MM.1S (cell line): Measurements from ENCODE around the gene LTB4R.

ENCODE experiments used
- DNase-seq: peaks from one replicate; pipeline ENCODE4 v3.0.0-alpha.2; 2015
- H2AFZ ChIP-seq: fragments of 300-600 bp; sonication (generic); 2 replicates; pipeline ENCODE4 v1.6.0; 2016; ENCODE audit warnings: antibody characterized with exemption, low read length
- H3F3A ChIP-seq: fragments of 300-600 bp; sonication (generic); 2 replicates; pipeline ENCODE4 v1.6.1; 2016; ENCODE audit warnings: mild to moderate bottlenecking, antibody characterized with exemption, low read length, moderate library complexity, mixed read lengths; ENCODE audit not compliant: insufficient read depth
- H3K27ac ChIP-seq: fragments of 300-600 bp; sonication (generic); 2 replicates; pipeline ENCODE4 v1.5.1; 2016; ENCODE audit warnings: mild to moderate bottlenecking, low read length
- H3K27me3 ChIP-seq: fragments of 300-600 bp; sonication (generic); replicated peaks from 2 replicates; pipeline ENCODE4 v1.6.0; 2016; ENCODE audit warnings: low read length; ENCODE audit not compliant: insufficient read depth
- H3K36me3 ChIP-seq: fragments of 300-600 bp; sonication (generic); replicated peaks from 2 replicates; pipeline ENCODE4 v1.6.1; 2016; ENCODE audit warnings: mild to moderate bottlenecking, low read length, mixed read lengths; ENCODE audit not compliant: insufficient read depth
- H3K4me1 ChIP-seq: fragments of 300-600 bp; sonication (generic); 2 replicates; pipeline ENCODE4 v1.6.1; 2016; ENCODE audit warnings: low read length, mixed read lengths
- H3K4me2 ChIP-seq: fragments of 300-600 bp; sonication (generic); 2 replicates; pipeline ENCODE4 v1.6.0; 2016; ENCODE audit warnings: low read depth, low read length
- H3K4me3 ChIP-seq: fragments of 300-600 bp; sonication (generic); 2 replicates; pipeline ENCODE4 v1.5.1; 2016; ENCODE audit warnings: low read length, mixed read lengths
- H3K79me2 ChIP-seq: fragments of 300-600 bp; sonication (generic); 2 replicates; pipeline ENCODE4 v1.6.1; 2016; ENCODE audit warnings: mixed run types, low read length, mixed read lengths
- H3K9ac ChIP-seq: fragments of 300-600 bp; sonication (generic); 2 replicates; pipeline ENCODE4 v1.6.1; 2016; ENCODE audit warnings: low read length, mixed read lengths
- H3K9me2 ChIP-seq: fragments of 300-600 bp; sonication (generic); replicated peaks from 2 replicates; pipeline ENCODE4 v1.6.1; 2016; ENCODE audit warnings: mild to moderate bottlenecking, low read length, mixed read lengths; ENCODE audit not compliant: insufficient read depth
- H3K9me3 ChIP-seq: fragments of 300-600 bp; sonication (generic); replicated peaks from 2 replicates; pipeline ENCODE4 v1.6.1; 2016; ENCODE audit warnings: mild to moderate bottlenecking, low read length, mixed read lengths; ENCODE audit not compliant: insufficient read depth
- H4K20me1 ChIP-seq: fragments of 300-600 bp; sonication (generic); 2 replicates; pipeline ENCODE4 v1.6.1; 2016; ENCODE audit warnings: mild to moderate bottlenecking, low read length, moderate library complexity, mixed read lengths; ENCODE audit not compliant: insufficient read depth
- EZH2 ChIP-seq: fragments of 300-600 bp; sonication (generic); optimal IDR thresholded peaks from 2 replicates; pipeline ENCODE3; 2017; ENCODE audit warnings: low read depth, mild to moderate bottlenecking, antibody characterized with exemption, low read length, mixed read lengths
- EZH2phosphoT487 ChIP-seq: fragments of 300-600 bp; sonication (generic); IDR thresholded peaks from 2 replicates; pipeline ENCODE4 v1.6.1; 2018; ENCODE audit warnings: antibody characterized with exemption, low read length
- TF ChIP-seq, protein P1 (sequence below): fragments of 300-600 bp; sonication (generic); IDR thresholded peaks from 2 replicates; pipeline ENCODE4 v1.5.1; 2016; ENCODE audit warnings: antibody characterized with exemption, low read length, mixed read lengths

The LTB4R gene

DNA sequence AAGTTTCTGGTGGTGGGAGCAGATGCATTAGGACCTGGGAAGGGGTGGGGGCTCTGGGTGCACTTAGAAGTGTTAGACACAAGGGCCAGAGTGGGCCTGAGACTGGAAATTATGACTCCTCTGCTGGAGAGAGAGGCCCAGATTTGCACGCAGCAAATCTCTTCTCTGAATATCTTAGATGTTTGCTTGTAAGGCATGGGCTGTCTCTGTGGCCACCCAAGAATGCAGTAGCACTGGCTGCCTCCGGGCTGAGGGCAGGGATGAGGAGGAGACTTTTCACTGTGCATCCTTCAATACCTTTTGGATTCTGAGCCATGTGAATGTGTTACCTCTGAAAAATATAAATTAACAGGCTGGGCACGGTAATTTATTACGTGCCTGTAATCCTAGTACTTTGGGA is 26.0 kb upstream of the LTB4R start:
- no peaks in the 10 kb centered on the region for H3K36me3 ChIP-seq
- no peaks in the 10 kb centered on the region for H3K4me1 ChIP-seq
- no peaks in the 10 kb centered on the region for H3K27me3 ChIP-seq
- H2AFZ ChIP-seq = no peak overlapping the region
- H3K79me2 ChIP-seq = no peaks in the 10 kb centered on the region
- H3K9ac ChIP-seq = no peak overlapping the region
- no peaks in the 10 kb centered on the region for H4K20me1 ChIP-seq
- DNase-seq = no peak
- H3K9me3 ChIP-seq = no peaks in the 10 kb centered on the region
- H3F3A ChIP-seq = no peaks in the 10 kb centered on the region
- no peaks in the 10 kb centered on the region for H3K9me2 ChIP-seq
- no peak overlapping the region for H3K27ac ChIP-seq
- no peak overlapping the region for H3K4me2 ChIP-seq
- H3K4me3 ChIP-seq = no peak overlapping the region
- TF ChIP-seq EZH2 (no peak), EZH2phosphoT487 (no peak)
- TF ChIP-seq, protein P1, sequence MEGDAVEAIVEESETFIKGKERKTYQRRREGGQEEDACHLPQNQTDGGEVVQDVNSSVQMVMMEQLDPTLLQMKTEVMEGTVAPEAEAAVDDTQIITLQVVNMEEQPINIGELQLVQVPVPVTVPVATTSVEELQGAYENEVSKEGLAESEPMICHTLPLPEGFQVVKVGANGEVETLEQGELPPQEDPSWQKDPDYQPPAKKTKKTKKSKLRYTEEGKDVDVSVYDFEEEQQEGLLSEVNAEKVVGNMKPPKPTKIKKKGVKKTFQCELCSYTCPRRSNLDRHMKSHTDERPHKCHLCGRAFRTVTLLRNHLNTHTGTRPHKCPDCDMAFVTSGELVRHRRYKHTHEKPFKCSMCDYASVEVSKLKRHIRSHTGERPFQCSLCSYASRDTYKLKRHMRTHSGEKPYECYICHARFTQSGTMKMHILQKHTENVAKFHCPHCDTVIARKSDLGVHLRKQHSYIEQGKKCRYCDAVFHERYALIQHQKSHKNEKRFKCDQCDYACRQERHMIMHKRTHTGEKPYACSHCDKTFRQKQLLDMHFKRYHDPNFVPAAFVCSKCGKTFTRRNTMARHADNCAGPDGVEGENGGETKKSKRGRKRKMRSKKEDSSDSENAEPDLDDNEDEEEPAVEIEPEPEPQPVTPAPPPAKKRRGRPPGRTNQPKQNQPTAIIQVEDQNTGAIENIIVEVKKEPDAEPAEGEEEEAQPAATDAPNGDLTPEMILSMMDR = no peak

DNA sequence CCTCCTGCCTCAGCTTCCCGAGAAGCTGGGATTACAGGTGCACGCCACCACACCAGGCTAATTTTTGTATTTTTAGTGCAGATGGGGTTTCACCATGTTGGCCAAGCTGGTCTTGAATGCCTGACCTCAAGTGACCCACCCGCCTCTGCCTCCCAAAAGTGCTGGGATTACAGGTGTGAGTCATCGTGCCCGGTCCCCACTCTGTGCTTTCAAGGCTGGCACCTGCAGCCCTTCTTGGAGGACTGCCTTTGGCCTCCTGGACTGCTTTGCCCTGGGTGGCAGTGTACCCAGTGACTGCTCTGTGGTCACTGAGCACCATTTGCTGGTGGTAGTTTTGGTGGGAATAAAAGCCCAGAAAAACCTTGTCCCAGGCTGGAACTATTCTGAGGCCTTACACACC is 24.3 kb upstream of the LTB4R start:
- H3K9me3 ChIP-seq = no peaks in the 10 kb centered on the region
- H3K4me2 ChIP-seq = no peak overlapping the region
- no peak for TF ChIP-seq EZH2
- H3K9ac ChIP-seq = no peak overlapping the region
- H3K4me1 ChIP-seq = no peaks in the 10 kb centered on the region
- H3K36me3 ChIP-seq = no peaks in the 10 kb centered on the region
- no peak overlapping the region for H2AFZ ChIP-seq
- H3K79me2 ChIP-seq = no peaks in the 10 kb centered on the region
- no peak overlapping the region for H3K4me3 ChIP-seq
- DNase-seq = no peak
- no peaks in the 10 kb centered on the region for H3K27me3 ChIP-seq
- no peaks in the 10 kb centered on the region for H3K9me2 ChIP-seq
- no peaks in the 10 kb centered on the region for H3F3A ChIP-seq
- H4K20me1 ChIP-seq = no peaks in the 10 kb centered on the region
- H3K27ac ChIP-seq = no peak overlapping the region

DNA sequence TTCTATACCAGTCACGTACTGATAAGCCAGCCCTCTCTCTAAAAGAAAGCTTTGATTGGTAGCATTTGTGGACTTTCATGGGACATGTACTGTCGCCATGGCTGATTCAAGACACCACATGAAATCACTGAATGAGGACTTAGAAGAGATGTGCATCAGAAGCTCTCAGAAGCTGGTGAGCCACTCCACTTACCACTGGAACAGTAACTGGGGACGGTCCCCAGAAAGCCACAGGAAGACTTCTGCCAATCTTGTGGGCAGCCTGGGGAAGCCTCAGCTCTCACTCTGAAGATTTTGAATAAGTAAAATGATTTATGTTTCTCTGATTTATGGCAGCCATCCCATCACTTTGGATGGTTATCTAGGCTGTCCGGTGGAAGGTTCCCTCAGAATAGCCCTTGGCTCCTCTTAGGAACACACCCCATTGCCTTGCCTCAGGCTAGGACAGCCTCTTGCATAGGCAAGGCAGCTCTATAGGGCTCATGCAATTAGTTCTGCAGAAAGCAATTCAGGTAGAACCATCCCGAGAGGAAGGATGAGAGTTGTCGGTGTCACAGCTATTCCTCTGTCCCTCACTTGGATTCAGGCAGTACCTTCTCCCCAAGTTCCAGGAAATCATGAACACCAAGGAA is 21.5 kb upstream of the LTB4R start:
- Histone ChIP-seq H3K9me2 (no peaks in the 10 kb centered on the region), H3F3A (no peaks in the 10 kb centered on the region), H3K36me3 (no peaks in the 10 kb centered on the region), H2AFZ (no peak overlapping the region), H3K4me1 (no peaks in the 10 kb centered on the region), H4K20me1 (no peaks in the 10 kb centered on the region), H3K27ac (no peak overlapping the region), H3K4me3 (no peak overlapping the region), H3K27me3 (no peaks in the 10 kb centered on the region), H3K4me2 (no peak overlapping the region), H3K79me2 (no peaks in the 10 kb centered on the region), H3K9me3 (no peaks in the 10 kb centered on the region), H3K9ac (no peak overlapping the region)
- no peak for DNase-seq
- no peak for TF ChIP-seq EZH2phosphoT487
- TF ChIP-seq EZH2 = no peak
- TF ChIP-seq, protein P1 = no peak

DNA sequence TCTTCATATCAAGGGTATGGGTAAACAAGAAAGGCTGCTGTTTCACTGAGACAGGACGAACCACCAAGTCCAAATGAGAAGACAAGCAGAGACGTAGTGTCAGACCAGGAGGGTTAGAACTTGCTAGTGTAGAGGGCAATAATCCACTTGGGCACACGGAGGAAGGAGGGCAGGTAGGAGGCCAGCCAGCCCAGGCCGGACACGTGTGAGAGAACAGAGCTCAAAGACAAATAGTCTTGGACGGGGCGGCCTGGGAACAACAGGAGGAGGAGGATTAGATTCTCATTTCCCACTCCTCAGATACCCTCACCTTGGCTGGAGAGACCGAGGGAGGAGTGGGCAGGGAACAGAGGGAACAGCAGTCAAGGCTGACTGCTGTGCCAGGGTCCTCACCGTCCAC is 20.6 kb upstream of the LTB4R start:
- Histone ChIP-seq H3K4me3 (no peak overlapping the region), H3K27ac (no peak overlapping the region), H3K4me2 (no peak overlapping the region), H3K27me3 (no peaks in the 10 kb centered on the region), H3K36me3 (no peaks in the 10 kb centered on the region), H3F3A (no peaks in the 10 kb centered on the region), H3K79me2 (no peaks in the 10 kb centered on the region), H3K9me3 (no peaks in the 10 kb centered on the region), H4K20me1 (no peaks in the 10 kb centered on the region), H2AFZ (no peak overlapping the region), H3K4me1 (no peaks in the 10 kb centered on the region), H3K9ac (no peak overlapping the region), H3K9me2 (no peaks in the 10 kb centered on the region)
- no peak for DNase-seq
- TF ChIP-seq EZH2 = no peak
- no peak for TF ChIP-seq EZH2phosphoT487
- TF ChIP-seq, protein P1 = no peak
